Activated T-helper 1 cell treated with anti-CD3 and anti-CD28 coated beads, Interleukin-2, amount 50 U/mL, for 16 hours (primary cell): ENCODE results near the gene CCDC175.
A peak's percentile ranks its signal among the peaks of the same experiment; 100 is the strongest.

Experiments used
- DNase-seq, 2 donors: peaks; one replicate each; pipeline ENCODE4 v3.0.0-alpha.2; 2020; ENCODE audit warnings: low read depth in 1 of 2, low spot score in 1 of 2

Gene CCDC175

DNA sequence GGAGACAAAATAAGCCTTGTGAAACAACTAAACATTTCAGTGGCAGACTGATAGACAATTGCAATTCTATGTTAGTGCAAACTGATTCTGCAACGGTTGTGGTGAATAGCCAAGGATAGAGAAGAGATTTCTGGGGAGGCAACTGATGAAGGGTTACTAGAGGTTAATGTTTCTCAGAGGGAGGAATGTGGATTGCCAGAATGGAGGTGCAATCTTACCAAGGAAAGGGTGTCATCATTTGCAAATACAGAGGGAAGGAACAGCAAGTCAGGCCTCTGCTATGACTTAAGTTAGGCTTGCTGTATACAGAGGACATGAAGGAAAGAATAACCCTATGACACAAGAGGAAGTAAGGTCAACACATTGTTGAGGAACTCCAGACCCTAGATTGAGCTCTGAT, 35.8 kb downstream of the CCDC175 start:
- DNase-seq, result no peak

DNA sequence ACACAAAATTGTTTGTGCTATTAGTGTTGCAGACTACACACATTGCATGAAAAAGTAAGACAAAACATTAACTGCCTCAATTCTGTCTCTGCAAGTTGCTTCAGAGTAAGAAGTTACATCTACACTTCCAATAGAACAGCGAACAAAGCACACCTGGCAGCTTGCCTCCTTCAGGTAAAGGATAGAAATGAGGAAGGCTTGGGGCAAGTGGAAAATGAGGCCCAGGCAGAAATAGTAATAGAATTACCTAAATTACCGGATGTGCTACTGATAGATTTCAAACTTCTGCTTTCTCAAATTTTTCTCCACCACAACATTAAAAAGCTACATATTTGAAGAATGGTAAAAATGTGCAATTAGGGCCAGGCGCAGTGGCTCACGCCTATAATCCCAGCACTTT, 37.7 kb downstream of the CCDC175 start:
- no peak for DNase-seq

DNA sequence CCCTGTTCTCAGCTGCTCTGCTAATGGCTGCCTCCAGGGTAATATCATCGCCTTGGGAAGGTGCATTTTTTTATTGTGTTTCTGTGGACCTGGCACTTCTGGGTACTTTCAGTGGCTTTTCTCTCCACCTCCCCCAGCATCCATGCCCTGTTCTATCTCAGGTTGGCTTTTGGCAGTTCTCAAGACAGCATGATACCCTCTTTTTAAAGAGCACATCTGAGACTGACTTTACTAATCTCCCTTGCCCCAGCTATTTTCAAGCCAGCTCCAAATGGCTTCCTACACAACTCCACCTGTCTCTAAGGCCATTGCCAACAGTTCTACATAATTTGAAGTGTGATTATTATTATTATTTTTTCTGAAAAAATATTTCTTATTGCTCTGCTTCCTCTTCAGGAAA, 39.1 kb downstream of the CCDC175 start:
- DNase-seq, result no peak

DNA sequence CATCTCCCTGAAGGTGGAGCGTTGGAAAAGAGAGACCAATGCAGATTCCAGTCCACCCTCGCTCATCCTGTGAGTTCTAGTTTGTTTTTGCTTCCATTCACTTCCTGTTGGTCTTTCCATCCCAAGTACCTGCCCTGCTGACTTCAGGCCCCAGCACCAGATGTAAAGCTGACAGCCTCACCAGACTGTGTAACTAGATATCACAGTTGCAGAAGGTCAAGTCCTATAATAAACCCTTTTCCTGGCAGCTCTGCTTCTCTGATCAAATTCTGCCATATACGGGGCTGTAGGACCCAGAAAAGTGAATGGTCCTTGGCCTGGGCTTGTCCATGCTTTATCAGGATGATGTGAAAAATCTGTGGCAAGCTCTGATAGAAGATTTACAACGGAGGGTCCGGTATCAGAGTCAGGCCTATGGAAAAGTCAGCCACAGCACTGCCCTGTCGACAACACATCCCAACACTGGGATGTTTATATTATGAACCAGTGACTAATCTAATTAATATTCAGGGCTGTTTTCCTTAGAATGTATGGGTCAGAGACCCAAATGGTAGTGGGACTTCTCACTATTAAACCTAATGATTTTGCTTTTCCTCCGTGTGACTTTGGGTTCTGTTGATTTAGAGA, 42.1 kb downstream of the CCDC175 start:
- DNase-seq, result no peak

DNA sequence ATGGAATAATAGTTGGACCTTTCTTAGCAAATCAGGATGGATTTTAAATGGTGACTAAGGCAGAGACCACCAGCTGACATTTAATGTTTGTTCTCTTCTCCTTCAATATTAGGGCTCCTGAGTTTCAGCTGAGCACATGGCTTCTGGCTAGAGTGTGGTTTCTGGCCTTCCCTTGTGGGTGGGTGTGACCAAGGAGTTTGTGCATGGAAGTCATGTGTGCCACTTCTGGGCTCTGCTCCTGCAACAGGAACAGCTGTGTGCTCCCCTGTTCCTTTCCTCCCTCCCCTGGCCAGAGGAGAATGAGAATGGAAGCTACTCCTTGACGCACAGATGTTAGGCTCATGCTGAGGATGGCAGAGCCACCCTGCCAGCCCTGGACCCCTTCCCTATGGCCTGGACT, 44.2 kb downstream of the CCDC175 start:
- no peak for DNase-seq

DNA sequence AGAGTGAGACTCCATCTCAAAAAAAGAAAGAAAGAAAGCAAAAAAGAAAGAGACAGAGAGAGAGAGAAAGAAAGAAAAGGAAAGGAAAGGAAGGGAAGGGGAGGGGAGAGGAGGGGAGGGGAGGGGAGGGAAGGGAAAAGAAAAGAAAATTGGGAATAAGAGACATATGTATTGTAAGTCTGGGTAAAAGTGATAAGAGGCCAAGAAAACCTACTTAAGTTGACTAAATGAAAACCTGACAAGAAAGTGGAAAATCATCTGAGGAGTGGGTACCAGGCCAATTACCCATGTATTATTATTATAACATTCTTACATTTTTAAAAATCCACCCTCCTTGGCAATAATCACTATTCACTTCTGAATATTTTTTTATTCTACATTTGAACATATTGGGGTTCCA, 46.3 kb downstream of the CCDC175 start:
- DNase-seq, result no peak

DNA sequence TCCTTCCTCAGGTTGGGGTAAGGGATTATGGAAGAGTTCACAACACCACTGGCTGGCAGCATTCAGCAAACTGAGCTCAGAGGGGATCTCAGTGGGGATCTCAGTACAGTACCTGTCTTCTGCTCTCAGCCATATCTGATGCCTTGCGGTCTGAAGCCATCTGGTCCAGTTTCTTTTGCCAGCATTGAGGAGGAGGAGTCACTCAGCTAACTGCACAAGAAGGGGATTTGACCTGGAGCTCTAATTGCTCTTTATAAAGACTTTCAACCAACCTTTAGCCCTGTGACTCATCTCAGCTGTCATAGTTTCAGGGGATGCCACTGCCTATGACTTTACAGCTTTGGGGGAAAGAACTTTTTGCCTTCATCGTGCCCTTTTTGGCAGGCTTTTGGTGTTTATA, 47.4 kb downstream of the CCDC175 start:
- DNase-seq, result no peak

DNA sequence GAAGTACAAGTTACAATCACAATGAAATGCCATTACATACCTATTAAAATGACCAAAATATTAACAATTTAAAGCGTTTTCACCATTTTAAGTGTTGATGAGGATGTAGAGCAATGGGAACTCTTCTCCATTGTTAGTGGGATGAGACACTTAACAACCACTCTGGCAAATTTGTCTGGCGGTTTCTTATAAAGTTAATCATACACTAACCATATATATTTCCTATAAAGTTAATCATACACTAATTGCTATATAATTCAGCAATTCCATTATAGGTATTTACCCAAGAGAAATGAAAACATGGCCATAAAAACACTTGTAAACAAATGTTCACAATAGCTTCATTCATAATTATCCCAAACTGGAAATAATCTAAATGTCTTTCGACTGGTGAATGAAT, 56.4 kb downstream of the CCDC175 start:
- no peak for DNase-seq

DNA sequence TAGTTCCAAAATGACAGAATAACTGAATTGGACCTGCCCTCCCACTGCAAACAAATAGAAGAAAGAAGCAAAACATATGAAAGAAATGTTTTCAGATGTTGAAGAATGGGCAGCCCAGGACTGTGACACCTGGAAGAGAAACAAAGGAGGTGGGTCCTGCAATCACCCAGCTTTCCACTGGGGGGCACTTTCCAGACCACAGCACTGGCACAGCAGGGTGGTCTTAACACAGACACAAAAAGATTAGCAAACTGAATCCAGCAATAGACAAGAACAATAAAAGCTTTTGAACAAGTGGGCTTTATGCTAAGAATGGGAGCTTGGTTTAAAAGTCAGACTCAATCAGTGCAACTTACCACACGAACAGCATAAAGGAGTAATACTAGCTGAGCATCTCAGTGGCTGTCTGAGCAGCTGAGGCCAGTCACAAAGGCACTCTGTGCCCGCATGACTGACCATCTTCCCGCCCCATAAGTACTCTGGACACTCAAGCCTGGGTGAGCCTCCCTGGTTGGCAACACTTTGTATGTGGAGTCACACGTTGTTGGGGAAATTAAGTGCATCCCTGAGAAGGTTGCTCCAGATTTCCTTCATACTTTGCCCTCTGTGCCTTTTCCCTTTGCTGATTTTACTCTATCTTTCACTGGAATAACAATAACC, 64.6 kb downstream of the CCDC175 start:
- no peak for DNase-seq

DNA sequence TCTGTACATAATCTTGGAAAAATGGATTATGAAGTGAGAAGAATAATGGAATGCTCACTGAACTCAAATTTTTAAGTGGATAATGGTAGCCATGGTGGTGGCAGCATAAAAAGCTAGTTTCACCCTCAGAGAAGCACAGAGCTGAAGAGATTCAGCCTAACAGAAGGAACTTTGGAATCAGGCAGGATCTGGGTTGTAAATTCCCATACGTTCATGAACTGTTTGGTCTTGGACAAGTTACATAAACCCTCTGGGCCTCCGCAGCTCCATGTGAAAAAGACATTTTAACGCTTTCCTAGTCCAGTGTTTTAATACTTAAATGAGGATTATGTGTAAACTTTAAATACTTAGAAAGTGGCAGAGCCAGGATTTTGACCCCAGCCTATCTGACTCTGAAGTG, 65.6 kb downstream of the CCDC175 start:
- DNase-seq, result no peak

DNA sequence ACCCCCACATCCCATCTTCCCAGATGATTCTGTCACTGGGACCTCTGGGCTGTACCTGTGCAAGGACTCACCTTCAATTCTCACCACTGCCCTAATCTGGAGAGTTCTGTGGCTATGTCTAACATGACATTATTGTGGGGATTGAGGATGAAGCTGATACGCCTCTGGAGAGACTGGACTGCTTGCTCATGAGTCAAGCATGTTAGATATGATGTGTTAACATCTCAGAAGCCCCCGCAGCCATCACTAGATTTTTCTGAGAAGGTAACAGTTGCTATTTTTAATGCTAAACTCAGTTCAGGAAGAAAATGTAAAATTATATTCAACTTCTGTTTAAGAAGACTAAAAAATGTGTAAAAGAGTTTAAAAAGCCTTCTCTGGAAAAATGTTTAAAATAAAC, 66.6 kb downstream of the CCDC175 start:
- DNase-seq, result no peak

DNA sequence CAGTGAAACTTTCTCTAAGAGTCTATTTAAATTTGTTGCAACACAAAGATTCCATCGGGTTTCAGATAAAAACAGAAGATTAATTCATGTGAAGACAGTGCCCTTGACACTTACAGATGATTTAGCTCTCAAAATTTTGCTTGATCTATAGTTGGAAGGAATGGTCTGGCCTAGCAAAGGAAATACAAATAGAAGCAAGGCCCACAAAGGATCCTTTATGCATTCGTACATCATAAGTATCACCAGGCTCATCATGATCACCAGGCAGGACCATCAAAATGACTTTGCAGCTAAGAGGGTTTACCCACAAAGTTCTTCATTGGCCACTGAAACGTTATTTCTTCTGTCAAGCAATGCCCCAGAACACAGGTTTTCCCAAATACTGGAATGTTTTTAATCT, 67.5 kb downstream of the CCDC175 start:
- no peak for DNase-seq

DNA sequence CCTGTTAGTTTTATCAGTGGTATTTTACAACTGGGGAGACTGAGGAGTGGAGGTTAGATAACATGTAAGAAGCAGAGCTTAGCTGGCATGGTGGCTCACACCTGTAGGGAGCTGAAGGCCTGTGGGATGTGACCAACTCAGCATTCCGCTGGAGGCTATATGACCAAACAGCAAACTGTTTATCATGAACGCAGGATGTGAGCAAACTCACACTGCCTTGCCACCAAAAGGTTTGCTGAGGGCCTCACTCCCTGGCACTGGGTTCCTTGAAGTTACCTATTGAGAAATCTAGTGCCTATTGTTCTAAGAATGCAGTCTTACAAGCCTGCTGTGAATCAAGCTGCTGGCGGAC, 68.9 kb downstream of the CCDC175 start:
- no peak for DNase-seq

DNA sequence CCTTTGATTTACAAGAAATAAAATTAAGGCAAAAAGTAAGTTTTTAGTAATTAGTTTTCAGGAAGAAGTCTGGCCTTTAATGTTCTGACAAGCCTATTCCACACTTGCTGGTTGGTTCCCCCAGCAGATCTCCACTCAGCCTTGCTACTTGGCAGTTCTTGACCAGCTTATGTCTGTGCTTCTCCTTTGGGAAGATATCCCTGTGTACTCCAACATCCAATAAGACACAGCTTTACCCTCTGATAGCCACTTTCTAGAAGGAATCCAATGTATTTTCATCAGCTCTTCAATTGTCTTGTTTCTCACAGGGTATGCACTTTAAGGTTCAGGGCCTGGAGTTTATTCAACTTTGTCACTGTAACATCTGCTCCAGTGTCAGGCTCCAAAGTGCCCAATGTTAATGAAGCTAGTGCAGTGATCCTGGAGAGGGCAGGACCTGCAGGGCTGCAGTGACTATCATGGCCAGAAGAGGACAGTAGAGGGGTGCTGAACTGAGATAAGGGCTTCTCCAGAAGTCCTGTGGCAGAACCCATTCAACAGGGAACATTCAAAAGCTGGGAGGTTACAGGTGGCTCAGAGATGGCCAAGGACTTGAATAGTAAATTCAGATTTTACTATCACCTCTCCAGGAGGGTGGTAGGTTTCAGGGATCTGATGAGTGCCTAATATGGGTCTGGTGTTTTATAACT, 69.4 kb downstream of the CCDC175 start:
- no peak for DNase-seq

DNA sequence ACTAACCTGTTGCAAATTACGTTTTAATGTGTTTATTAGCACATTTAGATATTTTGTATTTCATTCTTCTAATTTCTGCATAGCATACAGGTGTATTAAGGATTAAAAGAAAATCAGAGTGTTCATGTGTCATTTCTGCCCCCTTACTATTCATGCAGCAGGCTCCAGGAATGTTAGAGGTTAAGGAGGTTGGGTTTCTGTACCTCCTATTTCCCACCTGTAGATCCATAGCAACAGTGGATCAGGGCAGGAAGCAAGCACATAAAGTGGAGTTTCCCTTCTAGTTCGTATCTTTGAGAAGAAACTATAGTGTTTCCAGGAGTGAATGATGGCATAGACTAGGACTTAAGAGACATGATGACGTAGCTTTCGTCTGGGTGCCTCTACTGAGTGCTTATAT, 73.4 kb downstream of the CCDC175 start:
- no peak for DNase-seq

DNA sequence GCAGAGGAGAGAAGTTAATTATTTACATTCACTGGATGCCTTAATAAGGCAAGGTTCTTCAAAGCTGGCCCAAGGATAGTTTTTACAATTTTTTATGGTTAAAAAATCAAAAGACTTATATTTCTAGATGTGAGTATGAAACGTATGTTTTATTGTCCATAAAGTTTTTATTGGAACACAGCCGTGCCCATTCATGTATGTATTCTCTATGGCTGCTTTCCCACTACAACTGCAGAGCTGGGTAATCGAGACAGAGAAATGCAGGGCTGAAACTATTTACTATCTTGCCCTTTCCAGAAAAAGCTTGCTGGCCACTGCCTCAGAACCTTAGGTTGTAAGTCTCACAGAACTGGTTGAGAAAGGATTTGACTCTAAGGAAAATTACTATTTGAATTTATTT, 75.9 kb downstream of the CCDC175 start:
- DNase-seq, result no peak

DNA sequence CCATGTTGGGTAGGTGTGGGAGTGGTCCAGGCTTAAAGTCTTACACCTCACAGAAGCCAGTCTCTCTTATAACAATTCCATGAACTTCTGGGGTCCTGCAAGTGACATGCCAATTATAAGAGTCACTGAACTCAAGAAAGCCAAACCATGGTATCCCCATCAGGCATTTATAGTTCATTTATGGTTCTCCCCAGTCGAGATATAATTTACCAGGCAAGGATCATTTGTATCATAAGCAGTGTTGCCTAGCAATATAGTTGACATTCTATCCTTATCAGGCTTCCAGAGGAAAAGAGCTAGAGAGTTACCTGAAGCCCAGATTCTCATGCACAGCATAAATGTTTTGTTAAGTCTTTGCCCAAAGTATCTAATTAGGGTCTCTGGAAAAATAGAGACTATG, 84.2 kb downstream of the CCDC175 start:
- DNase-seq, result no peak

DNA sequence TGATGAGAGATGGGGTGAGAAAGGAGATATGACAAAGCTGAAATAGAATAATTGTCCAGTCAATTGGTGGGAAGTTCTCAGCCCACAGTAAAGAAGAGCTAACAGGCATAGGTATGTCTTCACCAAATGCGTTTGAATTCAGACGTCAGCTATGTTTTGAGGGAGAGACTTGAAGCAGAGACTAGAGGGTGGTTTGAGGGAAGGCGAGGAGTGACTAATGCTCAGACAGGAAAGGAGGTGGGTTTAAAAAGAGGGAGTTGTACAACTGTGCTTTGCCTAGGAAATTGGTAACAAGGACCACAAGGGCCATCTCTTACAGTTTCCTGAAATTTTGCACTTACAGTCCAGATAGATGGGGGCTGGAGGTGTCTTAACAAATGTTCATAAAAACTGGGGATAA, 85.9 kb downstream of the CCDC175 start:
- no peak for DNase-seq

DNA sequence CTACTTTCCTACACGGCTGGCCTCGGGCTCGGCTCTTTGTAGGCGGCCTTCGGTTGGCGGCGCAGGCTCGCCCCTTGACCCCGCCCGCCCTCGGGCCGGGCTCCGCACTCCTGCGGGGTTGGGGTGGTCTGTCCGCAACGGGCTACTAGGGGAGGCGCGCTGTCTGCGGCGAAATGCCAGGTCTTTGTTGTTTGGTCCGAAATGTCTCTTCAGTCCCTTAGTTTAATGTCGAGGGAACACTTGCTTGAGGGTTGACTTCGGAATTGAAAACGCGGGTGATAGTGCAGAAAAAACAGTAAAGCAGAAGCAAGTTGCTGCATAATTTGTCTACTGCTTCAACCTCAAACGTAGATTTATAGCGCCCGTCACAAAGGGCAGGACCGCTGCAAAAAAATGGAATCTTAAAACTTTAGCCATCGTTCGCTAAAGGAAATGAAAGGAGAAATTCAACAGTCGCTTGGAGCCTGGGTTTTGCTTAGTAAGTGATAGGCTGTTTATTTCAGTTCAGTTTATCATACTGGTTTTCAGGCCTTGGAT, 91.9 kb downstream of the CCDC175 start:
- no peak for DNase-seq

DNA sequence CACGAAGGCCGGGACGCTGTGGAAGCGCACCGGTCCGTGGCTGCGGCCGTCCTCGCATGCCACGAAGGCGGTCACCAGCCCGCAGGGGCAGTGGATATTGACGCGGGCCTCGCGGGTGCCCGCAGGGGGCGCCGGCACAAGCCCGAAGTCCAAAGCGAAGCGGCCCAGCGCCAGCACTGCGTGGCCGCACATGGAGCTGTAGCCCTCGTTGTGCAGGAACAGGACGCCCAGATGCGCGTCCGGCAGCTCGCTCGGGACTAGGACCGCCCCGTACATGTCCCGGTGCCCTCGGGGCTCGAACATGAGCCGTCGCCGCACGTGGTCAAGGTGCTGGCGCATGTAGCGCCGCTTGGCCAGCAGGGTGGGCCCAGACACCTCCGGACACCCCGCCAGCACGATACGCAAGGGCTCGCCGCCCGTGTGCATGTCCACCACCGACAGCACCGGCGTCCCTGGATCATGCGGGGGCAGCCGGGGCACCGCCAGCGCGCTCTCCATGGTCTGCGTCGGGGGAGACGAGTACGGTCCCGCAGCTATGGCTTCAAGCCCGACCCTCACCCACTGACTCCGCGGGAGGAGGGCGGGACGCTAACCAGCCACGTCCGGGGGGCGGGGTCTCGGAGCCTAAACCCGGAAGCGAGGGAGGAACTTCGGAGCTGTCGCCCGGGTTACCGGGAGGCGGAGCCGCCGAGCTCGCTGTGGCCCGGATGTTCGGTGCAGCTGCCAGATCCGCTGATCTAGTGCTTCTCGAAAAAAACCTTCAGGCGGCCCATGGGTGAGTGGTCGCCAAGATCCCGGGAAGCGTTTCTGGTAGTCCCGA, 92.6 kb downstream of the CCDC175 start, which contains the start of the genes JKAMP and L3HYPDH:
Gene JKAMP, plus strand, starts transcription at position 699 of the 820 bp plus-strand sequence. Its CDS starts 73 bp downstream, at position 772.
Gene L3HYPDH, minus strand, starts transcription at position 590 of the 820 bp plus-strand sequence. Its CDS starts 92 bp downstream, at position 498.
- DNase-seq, result peak; percentile 95

DNA sequence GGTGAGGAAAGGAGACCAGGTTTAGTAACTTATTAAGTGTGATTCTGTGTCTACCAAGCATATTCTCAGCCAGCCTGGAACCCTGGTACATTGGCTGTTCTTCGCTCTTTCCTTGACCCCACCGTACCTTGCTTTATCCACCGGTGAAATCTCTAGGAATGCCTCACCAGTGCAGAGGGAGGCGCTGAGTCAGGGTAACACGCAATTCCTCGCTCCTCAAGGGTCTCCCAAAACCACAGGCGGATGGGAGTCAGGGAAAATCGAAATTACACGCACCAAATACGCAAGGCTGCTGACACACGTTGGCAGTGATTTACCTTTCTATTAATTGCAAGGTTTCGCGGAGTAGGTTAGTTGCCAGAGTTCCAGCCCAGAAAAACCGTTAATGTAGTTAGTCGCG, 93.2 kb downstream of the CCDC175 start:
- DNase-seq, result no peak
